Raji (cell line): ENCODE measurements around the gene MAP3K13.

Experiments used
- POLR2A ChIP-seq: IDR thresholded peaks from 2 replicates; pipeline ENCODE4 v1.6.1; 2011; ENCODE audit warnings: low read depth, low read length, control low read depth; ENCODE audit not compliant: insufficient read depth

MAP3K13 gene

DNA sequence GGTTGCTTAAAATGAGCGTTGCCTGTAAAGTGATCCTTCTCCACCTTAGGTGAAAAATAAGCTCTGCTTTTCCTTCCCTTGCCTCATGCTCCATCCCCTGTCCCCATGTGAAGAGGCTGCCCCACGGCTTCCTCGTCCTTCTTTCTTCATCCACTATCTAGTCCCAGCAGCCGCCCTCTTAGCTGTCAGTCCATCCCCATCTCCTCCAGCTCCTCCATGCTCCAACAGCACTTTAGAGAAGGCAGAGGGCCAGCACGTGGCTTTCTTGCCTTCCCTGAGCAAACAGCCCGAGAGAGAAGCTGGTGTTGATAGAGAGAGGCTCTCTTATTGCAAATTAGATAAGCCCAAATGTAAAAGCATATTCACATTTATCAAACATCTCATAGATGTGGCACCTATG, 144.9 kb downstream of the MAP3K13 start:
- TF ChIP-seq POLR2A, result no peak

DNA sequence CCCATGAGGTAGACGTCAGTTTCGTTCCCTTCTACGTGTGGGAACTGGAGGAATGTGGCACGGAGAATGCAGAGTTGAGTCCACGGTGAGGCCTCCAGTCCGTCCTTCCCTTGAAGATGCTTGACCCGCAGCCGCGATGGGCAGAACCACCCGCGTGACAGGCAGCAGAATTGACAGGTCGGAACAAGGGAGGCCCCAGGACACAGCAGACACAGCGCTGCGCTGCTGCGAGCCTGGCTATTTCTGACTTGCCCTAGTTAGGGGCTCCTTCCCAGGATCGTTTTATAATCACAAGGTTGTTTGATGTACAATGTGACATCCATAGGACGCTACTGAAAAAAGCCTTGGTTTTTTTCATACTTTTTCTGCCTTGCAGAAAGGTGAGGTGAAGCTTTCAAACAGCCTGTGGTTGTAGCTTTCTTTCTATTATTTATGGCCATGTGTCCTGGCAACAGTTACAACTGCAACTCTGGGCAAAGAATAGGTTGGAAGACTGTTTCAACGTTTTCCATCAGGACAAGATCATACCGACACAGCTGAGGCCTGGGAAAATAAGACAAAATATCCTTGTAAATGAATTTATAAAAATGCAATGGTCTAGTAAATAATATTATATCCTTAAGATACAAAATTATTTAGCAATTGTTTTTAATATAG, 145.5 kb downstream of the MAP3K13 start:
- TF ChIP-seq POLR2A, result no peak

DNA sequence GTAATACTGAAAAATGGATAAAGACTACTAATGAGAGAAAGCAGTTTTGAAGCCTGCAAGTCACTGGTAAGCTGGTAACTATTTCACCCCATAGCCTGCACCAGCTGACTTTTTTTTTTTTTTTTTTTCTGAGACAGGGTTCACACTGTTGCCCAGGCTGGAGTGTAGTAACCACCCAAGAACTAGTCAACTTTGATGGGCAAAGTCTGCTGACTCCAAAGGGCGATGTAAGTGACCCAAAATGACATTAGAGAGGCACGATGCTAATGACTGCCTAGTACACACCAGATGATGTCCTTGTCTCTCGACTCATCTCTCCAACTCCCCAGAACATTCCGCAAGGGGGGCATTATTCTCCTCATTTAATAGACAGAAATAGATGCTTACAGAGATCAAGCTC, 148.8 kb downstream of the MAP3K13 start:
- TF ChIP-seq POLR2A, result no peak

DNA sequence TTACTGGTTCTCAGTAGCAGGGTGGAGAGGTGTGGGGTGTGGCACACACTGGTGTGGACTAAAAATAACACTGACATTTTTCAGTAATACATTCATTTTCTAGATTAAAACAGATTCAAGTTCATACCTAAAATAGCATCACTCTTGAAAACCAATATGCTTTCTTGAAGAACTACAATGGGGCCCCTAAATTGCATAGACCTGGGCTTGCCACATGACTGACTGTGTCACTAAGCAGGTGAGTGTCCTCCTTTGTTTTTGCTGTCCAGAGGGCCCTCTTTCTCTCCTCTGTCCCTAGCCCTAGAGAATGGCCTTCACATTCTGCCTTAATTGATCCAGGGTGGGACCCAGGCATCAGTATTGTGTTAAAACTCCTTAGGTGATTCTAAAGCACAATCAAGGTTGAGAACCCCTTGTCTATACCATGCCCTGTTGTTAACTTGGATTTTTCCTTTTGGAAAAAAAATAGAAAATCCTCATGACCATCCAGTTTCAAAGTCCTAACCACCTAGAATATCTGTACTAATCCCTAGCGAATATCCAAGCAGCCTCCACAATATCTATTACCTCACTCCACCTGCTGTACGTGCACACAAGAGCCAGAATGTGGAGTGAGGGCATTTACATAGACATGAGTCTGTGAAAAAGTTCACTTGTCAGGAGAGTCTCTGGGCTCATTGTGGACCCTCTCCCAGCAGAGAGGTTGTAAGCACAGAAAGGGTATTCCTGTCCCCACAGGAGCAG, 154.6 kb downstream of the MAP3K13 start:
- no peak for TF ChIP-seq POLR2A

DNA sequence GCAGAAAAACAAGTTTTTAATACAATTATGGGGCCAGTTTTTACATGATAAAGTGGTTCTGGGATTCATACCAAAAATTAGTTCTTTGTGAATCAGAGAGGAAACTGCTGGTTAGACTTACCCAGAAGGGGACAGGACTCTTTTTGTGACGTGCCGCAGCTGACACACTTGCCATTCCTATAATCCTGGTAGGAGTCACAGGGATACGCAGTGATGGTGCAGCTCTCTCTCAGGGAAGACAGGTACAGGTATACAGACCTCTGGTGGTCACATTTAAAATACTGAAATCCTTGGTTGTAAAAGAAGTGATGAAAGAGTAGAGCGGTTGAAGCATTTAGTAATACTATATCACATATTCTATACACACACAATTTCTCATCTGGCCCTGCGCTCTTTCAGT, 156.1 kb downstream of the MAP3K13 start:
- no peak for TF ChIP-seq POLR2A

DNA sequence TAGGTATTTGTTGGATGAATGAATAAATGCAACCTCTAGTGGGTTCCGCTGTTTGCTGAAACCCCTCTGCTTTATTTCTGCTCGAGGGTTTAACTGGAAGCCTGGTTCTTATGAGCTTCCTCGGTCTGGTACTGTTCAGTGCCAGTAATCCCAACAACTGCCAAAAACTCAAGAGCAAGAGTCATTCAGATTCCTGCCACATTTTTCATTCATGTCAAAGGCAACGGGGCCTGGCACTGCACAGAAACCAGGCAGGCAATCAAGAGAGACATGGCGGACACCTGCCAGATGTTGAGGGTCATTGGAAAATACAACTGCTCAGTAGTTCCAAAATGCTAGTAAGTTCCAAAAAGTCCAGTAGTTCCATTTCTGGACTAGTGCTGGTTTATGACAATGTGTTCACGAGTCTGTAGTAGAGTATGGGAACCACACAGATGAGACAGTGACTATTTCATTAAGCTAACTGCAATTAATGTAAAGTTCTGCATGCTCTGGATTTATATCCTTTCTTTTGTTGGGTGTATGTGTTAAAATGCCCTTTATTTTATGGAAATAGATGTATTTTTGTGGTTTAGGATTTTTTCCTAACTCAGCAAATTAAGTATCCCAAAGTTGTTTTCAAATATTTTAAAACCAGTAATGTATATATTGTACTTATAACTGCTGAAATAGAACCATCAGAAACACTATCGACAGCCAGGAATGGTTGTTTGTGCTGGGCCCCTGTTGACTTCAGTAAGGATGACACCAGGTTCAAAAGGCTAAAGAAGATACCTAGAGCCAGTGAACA, 158.6 kb downstream of the MAP3K13 start:
- no peak for TF ChIP-seq POLR2A

DNA sequence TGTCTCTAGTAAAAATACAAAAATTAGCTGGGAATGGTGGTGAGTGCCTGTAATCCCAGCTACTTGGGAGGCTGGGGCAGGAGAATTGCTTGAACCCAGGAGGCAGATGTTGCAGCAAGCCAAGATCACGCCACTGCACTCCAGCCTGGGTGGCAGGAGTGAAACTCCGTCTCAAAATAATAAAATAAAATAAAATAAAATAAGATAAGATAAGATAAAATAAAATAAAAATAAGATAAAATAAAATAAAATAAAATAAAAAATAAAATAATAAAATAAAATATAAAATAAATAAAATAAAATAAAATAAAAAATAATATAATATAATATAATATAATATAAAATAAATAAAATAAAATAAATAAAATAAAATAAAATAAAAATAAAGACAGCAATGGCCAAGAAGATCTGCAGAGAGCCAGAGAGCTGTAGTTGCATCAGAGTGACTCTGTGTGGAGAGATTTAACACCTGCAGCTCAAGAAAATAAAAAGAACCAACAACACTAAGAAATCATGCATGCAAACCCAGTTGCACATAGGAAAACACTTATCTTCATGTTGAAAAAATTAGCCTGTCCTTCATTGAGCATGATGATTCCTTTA, 163.5 kb downstream of the MAP3K13 start:
- no peak for TF ChIP-seq POLR2A

DNA sequence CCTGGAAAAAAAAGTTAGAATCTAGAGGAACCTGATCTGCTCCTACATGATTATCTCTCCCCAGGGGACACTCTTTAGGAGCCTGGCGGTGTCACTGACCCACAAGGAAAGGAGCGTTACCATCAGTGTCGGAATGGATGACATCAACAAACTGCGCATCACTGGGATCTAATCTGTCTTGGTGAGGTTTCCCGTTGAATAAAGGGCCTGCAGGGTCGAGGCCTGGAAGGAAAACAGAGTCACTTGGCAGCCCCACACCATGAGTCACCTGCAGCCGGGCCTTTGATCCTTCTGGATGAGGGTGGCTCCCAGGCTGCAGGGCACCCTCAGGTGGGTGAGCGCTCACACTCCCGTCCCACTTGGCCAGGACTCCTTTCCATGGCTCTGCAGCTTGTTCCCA, 164.4 kb downstream of the MAP3K13 start:
- TF ChIP-seq POLR2A, result no peak

DNA sequence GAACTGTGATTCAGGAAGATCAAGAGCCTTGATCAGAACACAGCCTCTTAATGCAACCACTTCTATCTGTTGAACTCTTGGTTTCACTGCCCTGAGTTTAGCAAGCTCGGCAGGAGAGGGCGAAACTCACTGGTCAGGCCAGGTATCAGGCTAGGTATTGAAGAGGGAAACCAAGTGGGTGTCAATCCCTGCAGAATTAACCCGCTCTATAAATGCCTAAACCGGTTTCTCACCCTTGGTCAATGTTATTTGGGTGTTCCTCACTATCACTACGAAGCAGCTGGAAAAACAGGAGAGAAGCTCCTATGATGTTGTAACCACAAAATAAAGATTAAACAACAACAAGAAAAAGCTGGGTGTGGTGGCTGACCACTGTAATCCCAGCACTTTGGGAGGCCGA, 165.6 kb downstream of the MAP3K13 start:
- TF ChIP-seq POLR2A, result no peak

DNA sequence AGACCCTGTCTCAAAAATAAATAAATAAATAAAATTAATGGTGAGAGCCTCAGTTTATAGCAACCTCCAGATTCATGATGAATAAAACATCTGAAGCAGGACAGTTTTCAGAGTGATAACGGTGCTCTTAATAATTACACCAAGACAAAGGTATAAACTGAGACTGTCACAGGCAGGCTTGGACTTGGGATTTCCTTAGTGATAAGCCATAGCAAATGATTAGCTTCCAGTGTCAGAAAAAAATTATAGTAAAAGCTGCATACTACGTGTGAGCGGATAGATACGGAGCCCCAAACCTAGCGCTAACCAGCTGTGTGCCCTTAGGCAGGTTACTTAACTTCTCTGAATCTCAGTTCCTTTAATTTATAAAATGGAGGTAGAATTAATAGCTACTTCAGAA, 167.9 kb downstream of the MAP3K13 start:
- no peak for TF ChIP-seq POLR2A

DNA sequence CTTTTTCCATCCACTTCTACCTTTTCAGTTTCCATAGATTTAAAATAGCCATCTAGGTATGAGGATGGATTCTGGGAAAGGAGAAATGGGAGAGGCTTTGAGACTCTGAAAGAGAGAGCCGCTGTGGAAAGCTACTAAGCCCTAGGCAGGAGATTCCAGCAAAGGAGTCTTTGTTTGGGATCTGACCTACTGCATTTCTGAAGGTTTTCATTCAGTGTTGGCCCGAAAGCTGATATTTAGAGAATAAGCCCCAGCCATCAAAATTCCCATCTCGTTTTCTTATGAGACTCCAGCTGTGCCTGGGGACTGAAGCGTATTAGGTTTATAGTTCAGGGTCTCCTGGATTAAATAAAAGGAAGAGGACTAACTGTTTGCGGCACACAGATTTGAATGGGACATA, 170.0 kb downstream of the MAP3K13 start:
- TF ChIP-seq POLR2A, result no peak

DNA sequence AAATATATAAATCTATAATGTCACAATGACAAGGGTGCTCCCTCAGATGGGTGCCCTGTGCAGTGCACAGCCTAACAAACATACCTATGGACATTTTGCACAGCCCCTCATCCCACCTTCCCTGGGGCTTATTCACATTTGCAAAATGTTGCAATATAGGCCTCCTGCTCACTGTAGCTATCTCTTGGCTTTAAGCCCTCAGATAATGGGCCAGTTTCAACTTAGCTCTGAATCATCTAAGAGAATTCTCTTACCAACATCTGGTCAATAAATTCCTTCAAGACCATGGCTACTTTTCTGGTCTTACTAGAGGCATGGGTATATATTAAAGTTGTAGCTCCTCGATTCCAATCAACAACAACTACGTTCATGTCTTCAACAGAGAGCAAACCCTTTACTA, 171.6 kb downstream of the MAP3K13 start:
- TF ChIP-seq POLR2A, result no peak

DNA sequence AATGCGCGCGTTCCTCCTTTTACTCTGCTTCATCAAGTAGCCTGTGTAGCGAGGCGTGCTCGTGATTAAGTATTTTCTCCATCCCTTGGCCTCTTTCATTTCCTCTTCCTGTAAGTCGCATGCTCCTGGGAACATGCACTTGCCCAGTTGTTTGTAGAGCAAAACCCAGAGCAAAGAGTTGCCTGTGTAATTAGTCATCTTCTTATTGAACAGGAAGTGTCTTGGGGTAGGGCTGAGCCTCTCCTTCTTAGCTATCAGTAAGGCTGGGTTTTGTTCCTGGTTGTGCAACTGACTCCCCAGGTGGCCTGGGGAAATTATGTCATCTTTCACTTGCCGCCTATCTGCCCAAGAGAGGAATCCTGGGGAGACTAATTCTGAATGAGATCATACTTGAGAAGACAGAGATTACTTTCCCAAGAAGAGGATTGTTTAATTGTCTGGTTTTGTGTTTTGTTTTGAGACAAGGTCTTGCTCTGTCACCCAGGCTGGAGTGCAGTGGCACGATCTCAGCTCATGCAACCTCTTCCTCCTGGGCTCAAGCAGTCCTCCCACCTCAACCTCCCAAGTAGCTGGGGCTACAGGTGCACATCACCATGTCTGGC, 174.5 kb downstream of the MAP3K13 start:
- TF ChIP-seq POLR2A, result peak; percentile 41; the same call in 1 of the 2 replicates
